OCI-LY3 (cell line): ENCODE data around the gene HNRNPUL1.

Experiments used
- CTCF ChIP-seq: fragments of 200-600, 300-600 bp; sonication (generic); IDR thresholded peaks from 2 replicates; pipeline ENCODE4 v1.5.1; 2014; ENCODE audit warnings: antibody characterized with exemption, low read length, low read depth
- EZH2phosphoT487 ChIP-seq: fragments of 200-600 bp; shearing (Covaris generic); IDR thresholded peaks from 2 replicates; pipeline ENCODE4 v1.6.1; 2018; ENCODE audit warnings: antibody characterized with exemption, mixed run types, low read depth

GRCh38 chr19:41344162-41344561 lies 80.0 kb downstream of the HNRNPUL1 start:
- TF ChIP-seq CTCF (no peak), EZH2phosphoT487 (no peak)
